Choroid plexus epithelial cell (primary cell): Measurements from ENCODE around the gene PGAP3.

Experiments used
- DNase-seq: peaks from one replicate; pipeline ENCODE4 v3.0.0-alpha.2; 2010; ENCODE audit warnings: low read depth
- H3K4me3 ChIP-seq: 2 replicates; pipeline ENCODE4 v1.5.1; 2011; ENCODE audit warnings: low read depth, mild to moderate bottlenecking, control low read depth, low read length, moderate library complexity
- TF ChIP-seq, protein P1 (sequence below): conservative IDR thresholded peaks from 2 replicates; pipeline ENCODE4 v1.5.1; 2011; ENCODE audit warnings: low read depth, mild to moderate bottlenecking, control low read depth, inconsistent platforms, low read length, moderate library complexity

The PGAP3 gene

DNA sequence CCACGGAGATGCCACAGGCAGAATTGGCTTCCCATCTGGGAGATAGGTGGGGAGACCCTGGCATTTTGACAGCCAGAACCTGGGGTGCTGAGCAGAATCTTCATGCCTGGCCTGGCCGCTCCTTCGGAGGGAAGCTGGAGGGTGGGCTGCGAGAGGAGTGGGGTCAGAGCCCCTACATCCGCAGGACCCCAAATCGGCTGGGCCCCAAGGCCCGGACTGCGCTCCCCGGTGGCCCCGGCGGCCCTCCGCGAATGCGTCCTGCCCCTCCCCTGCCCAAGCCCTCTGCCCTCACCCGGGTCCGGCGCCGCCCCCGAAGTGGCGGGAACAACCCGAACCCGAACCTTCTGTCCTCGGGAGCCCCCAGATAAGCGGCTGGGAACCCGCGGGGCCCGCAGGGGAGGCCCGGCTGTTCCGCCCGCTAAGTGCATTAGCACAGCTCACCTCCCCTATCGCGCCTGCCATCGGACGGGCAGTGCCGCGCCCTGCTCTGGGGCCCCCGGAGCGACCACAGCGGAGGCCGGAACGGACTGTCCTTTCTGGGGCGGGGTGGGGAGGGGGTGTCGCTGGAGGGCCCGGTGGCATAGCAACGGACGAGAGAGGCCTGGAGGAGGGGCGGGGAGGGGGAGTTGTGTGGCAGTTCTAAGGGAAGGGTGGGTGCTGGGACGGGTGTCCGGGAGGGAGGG, 20.5 kb downstream of the PGAP3 start:
- no peak for DNase-seq
- TF ChIP-seq, protein P1, sequence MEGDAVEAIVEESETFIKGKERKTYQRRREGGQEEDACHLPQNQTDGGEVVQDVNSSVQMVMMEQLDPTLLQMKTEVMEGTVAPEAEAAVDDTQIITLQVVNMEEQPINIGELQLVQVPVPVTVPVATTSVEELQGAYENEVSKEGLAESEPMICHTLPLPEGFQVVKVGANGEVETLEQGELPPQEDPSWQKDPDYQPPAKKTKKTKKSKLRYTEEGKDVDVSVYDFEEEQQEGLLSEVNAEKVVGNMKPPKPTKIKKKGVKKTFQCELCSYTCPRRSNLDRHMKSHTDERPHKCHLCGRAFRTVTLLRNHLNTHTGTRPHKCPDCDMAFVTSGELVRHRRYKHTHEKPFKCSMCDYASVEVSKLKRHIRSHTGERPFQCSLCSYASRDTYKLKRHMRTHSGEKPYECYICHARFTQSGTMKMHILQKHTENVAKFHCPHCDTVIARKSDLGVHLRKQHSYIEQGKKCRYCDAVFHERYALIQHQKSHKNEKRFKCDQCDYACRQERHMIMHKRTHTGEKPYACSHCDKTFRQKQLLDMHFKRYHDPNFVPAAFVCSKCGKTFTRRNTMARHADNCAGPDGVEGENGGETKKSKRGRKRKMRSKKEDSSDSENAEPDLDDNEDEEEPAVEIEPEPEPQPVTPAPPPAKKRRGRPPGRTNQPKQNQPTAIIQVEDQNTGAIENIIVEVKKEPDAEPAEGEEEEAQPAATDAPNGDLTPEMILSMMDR = no peak
- H3K4me3 ChIP-seq = no peak overlapping the region

DNA sequence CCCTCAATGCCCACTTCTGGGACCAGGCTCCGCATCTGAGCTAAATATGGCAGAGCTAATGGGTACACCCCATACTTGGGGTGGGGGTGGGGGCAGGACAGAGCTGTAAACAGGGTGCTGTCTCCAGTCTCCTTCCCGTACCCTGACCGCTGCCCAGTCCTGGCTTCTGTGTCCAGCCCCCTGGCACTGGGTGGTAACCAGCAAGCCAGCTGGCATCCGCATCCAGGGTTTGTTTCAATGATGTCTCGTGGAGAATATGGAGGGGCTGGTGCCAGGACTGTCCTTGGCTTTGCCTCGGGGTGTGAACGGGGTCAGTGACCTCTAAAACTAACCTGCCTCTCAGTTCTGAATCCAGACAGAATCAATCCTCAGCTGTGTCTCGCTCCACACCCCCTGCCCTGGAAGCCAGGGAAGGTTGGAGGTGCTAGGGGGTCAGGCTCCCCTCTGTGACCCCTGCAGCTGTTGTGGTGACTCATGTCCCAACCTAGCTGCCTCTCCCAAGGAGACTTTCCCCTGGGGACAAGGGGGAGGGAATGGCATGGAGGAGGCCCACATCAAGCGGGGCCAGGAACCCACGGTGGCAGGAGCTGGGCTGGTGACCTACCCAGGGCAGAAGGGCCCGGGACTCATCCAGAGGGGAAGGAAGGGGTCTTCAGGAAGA, 21.1 kb downstream of the PGAP3 start:
- TF ChIP-seq, protein P1 = no peak
- no peak overlapping the region for H3K4me3 ChIP-seq
- DNase-seq = no peak

DNA sequence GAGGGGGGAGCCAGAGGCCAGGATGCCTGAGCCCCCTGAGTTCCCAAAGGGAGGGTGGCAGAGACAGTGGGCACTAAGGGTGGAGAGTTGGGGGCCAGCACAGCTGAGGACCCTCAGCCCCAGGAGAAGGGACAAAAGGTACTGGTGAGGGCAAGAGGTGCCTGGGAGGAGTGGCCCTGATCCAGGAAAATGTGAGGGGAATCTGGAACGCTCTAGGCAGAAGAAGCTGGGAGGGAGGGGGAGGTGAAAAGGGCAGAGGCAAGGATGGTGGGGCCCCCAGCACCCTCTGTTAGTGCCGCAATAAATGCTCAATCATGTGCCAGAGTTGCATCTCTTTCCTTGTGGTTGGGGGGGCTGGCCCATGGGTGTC, 21.6 kb downstream of the PGAP3 start:
- H3K4me3 ChIP-seq = no peak overlapping the region
- TF ChIP-seq, protein P1 = no peak
- DNase-seq = no peak

DNA sequence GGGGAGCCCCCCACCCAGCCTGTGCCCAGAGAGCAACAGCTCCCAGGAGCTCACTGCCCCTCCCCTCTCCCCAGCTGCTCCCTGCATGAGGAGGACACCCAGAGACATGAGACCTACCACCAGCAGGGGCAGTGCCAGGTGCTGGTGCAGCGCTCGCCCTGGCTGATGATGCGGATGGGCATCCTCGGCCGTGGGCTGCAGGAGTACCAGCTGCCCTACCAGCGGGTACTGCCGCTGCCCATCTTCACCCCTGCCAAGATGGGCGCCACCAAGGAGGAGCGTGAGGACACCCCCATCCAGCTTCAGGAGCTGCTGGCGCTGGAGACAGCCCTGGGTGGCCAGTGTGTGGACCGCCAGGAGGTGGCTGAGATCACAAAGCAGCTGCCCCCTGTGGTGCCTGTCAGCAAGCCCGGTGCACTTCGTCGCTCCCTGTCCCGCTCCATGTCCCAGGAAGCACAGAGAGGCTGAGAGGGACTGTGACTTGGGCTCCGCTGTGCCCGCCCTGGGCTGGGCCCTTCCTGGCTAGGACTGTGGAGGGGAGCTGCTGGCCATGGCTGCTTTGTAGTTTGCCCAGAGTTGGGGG, 22.1 kb downstream of the PGAP3 start:
- no peak for DNase-seq
- no peak overlapping the region for H3K4me3 ChIP-seq
- TF ChIP-seq, protein P1 = peak; percentile 4

DNA sequence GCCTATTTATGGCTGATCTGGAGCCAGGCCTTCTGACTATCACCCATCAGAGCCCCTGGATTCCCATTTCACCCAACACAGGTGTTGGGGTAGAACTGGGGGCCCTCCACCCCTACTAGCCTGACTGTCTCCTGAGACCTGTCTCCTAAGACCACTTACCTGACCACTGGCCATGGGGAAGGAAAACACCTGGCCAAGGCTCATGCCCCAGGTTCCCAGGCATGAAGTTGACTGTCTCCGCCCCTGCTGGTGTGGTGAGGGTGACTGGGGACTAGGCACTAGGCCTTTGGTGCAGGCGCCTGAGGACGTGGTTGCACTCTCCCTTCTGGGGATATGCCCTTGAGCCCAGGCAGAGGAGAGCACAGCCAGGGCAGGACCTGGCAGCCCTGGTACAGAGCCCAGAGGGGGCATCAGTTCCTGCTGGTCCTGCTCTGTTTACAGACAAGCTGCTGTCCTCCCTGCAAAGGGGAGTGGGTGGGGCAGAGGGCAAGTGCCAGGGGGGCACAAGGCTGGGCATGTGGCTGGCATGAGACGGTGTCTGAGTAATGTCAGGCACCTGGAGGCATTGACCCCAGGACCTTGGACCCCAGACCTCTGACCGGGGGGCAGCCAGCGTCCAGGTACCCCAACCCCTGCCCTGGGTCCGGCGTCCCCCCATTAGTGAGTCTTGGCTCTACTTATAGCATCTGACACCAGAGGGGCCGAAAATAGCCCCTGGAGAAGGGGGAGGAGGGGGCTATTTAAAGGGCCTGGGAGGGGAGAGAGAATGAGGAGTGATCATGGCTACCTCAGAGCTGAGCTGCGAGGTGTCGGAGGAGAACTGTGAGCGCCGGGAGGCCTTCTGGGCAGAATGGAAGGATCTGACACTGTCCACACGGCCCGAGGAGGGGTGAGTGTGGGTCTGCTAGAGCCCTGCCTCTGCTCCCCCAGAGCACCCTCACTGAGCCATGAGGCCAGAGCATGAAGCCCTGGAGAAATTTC, 23.0 kb downstream of the PGAP3 start, which contains the start of gene TCAP:
Gene TCAP (plus strand): TSS at position 769 of the 981 bp plus-strand sequence. CDS start 11 bp downstream, at position 780.
- H3K4me3 ChIP-seq = no peak within 1 kb of the TSS
- no peak for DNase-seq
- TF ChIP-seq, protein P1 = no peak

DNA sequence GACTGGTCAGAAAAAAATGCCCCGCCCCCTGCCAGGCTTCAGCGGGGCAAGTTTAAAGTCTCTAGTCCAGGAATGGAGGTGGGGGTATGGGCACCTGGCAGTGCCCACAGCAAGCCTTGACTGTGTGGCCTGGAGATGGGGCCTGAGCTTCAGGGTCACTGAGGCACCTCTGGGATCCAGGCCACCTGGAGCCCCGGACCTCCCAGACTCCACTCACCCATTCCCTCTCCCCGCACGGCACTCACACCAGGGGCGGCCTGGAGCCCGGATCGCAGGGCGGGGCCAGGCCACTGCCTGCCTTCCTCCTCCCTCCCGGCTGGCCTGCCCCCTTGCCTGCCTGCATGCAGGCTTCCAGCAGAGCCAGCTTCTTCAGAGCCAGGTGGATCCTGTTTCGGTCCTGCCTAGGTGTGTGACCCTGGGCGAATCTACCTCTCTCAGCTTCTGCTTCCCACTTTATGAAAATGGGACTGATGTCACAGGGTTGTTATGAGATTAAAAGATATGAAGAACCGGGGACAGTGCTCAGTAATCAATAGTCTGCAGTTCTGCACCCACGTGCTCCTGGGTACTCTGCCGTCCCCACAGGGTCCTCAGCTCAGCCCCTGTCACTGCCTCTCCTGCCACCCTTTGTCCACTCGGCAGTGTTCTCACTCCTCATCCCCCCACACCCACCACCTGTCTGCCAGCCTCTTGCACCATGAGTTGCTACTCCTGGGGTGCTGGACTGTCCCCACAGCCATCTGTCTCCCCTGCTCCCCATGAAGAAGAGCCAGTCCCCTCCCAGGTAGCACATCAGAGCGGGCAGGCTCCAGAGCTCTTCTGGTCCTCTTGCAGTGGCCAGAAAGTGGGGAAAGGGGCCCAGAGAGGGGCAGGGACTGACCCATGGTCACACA, 23.9 kb downstream of the PGAP3 start:
- no peak overlapping the region for H3K4me3 ChIP-seq
- DNase-seq = peak; percentile 17
- TF ChIP-seq, protein P1 = no peak
